Right lobe of liver (tissue), 4 donors: ENCODE results near the gene DCAF15.

Experiments
- CTCF ChIP-seq, 4 donors: fragments of 200-600 bp in 3 of 4; fragments of 450-650 bp in 1 of 4; IDR thresholded peaks; one replicate each; pipeline versions ENCODE4 v1.5.1 to v1.8.0; 2016 to 2022; ENCODE audit warnings: antibody characterized with exemption in 4 of 4, mild to moderate bottlenecking in 2 of 4
- POLR2A ChIP-seq: fragments of 450-650 bp; IDR thresholded peaks from one replicate; pipeline ENCODE4 v1.6.1; 2017; ENCODE audit warnings: antibody characterized with exemption, mild to moderate bottlenecking
- donor health status: DM: no; HTN: no; CAD: no.
- donor health status: DM: no; HTN: no; CAD: no.
- donor health status: DM: no; HTN: yes; CAD: no.

GRCh38 chr19:13999085-13999484 is 46.8 kb downstream of the DCAF15 start:
- TF ChIP-seq CTCF (IDR thresholded peaks at IDR 0.05) = no peak
- TF ChIP-seq POLR2A = no peak
